Prostate gland (tissue), 2 donors: ENCODE results near the gene DES. TPM values are rescaled to one million over a fixed set of nuclear protein-coding genes. Genes with fewer than 3 reads are reported as not detected.
A peak's percentile ranks its signal among the peaks of the same experiment; 100 is the strongest.
"Not testable (repeated sequence)": the region's sequence is repeated elsewhere in the genome, so short reads cannot be mapped to it uniquely, and the experiment has no call there.

Experiments used
- DNase-seq: peaks from one replicate; pipeline ENCODE4 v3.0.0-alpha.2; 2019; ENCODE audit warnings: low spot score
- H3K27ac ChIP-seq, 2 donors: fragments of 200-600 bp; sonication (generic); 2 replicates each; pipeline ENCODE4 v1.5.1; 2017 to 2019
- H3K27me3 ChIP-seq: fragments of 200-600 bp; sonication (generic); replicated peaks from 2 replicates; pipeline ENCODE4 v1.5.1; 2019; ENCODE audit not compliant: insufficient read depth
- H3K36me3 ChIP-seq, 2 donors: fragments of 200-600 bp; sonication (generic); 1 replicate in 1 of 2; 2 replicates in 1 of 2; pipeline versions ENCODE4 v1.5.1 to v1.8.1; 2017 to 2019
- H3K4me1 ChIP-seq: fragments of 200-600 bp; sonication (generic); replicated peaks from 2 replicates; pipeline ENCODE4 v1.5.1; 2019
- H3K4me3 ChIP-seq, 2 donors: fragments of 200-600 bp; sonication (generic); 2 replicates each; pipeline ENCODE4 v1.5.1; 2017 to 2019
- H3K9me3 ChIP-seq: fragments of 200-600 bp; sonication (generic); 2 replicates; pipeline ENCODE4 v1.5.1; 2017
- CTCF ChIP-seq, 4 experiments: fragments of 200-600 bp in 2 of 4; fragments of 450-650 bp in 2 of 4; sonication (generic) in 2 of 4; IDR thresholded peaks; 1 replicate in 3 of 4; 2 replicates in 1 of 4; pipeline ENCODE4 v1.5.1; 2016 to 2019; ENCODE audit warnings: antibody characterized with exemption in 4 of 4, mild to moderate bottlenecking in 2 of 4, moderate library complexity in 2 of 4
- POLR2A ChIP-seq: fragments of 450-650 bp; IDR thresholded peaks from one replicate; pipeline ENCODE4 v1.6.1; 2016; ENCODE audit warnings: antibody characterized with exemption, mild to moderate bottlenecking
- POLR2AphosphoS5 ChIP-seq: sonication (generic); formaldehyde crosslinking; IDR thresholded peaks from one replicate; pipeline ENCODE4 v1.6.1; 2017; ENCODE audit warnings: antibody characterized with exemption
- WGBS: methylation state at CpG from one replicate; pipeline ENCODE4 v1.1.5; 2018; 5-methylcytosine and 5-hydroxymethylcytosine counted together
- intact Hi-C: fragments of 100-400 bp; cut with DNase I; formaldehyde crosslinking; loops from one replicate; pipeline ENCODE4 v1.14.2; 2022
- total RNA-seq, 2 donors: library from RNA; depleted of rRNA; stranded (reverse); fragments of >200 nt; gene quantifications; one replicate each; pipeline ENCODE4 v1.1.0, GENCODE V29; 2016

DES gene
- total RNA-seq, 2 donors from 2014 or later: 1,584 to 1,742 TPM

DNA sequence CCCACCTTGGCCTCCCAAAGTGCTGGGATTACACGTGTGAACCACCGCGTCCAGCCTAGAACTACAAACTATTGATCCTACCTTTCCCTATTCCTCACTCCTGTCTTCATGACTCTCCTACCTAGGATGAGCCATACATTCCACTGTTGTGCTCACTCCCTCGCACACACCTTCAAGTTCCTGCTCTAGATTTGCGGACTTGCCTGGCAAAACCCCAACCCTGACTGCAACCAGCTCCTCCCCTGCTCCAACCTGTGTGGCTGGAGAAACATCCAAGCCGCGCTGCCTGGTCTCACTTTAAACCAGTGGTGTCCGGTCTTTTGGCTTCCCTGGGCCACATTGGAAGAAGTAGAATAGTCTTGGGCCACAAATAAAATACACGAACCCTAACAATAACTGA lies 25.4 kb upstream of the DES start:
- Histone ChIP-seq H3K4me3 (no peak overlapping the region), H3K4me1 (no peaks in the 10 kb centered on the region), H3K9me3 (no peaks in the 10 kb centered on the region), H3K27ac (no peak overlapping the region), H3K36me3 (no peaks in the 10 kb centered on the region), H3K27me3 (no peaks in the 10 kb centered on the region)
- TF ChIP-seq POLR2A (no peak), CTCF (IDR thresholded peaks at IDR 0.05) (no peak), POLR2AphosphoS5 (no peak)
- WGBS: 90% methylated on average over 9 of the region's 9 CpGs
- intact Hi-C loops: loop anchor here (10.0 kb wide), 2 partner anchors 242 to 302 kb away; no protein-coding TSS in a partner anchor
- DNase-seq: no peak

DNA sequence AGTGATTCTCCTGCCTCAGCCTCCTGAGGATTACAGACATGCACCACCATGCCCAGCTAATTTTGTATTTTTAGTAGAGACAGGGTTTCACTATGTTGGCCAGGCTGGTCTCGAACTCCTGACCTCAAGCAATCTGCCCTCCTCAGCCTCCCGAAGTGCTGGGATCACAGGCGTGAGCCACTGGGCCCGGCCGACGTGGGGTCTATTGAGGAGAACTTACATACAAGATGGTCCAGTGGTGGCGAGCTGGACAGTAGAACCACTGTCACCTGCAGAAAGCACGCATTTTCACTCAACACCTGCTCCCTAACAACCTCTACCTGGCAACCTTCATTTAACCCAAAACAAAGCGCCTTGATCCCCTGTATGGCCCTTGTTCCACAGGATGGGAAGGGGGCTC lies 23.1 kb upstream of the DES start:
- not testable (repeated sequence) for H3K36me3 ChIP-seq, H3K4me1 ChIP-seq, H3K4me3 ChIP-seq, H3K27ac ChIP-seq, H3K27me3 ChIP-seq, DNase-seq, H3K9me3 ChIP-seq
- WGBS: 96% methylated on average over 9 of the region's 9 CpGs
- intact Hi-C loops: loop anchor here (10.0 kb wide), 2 partner anchors 240 to 300 kb away; no protein-coding TSS in a partner anchor

DNA sequence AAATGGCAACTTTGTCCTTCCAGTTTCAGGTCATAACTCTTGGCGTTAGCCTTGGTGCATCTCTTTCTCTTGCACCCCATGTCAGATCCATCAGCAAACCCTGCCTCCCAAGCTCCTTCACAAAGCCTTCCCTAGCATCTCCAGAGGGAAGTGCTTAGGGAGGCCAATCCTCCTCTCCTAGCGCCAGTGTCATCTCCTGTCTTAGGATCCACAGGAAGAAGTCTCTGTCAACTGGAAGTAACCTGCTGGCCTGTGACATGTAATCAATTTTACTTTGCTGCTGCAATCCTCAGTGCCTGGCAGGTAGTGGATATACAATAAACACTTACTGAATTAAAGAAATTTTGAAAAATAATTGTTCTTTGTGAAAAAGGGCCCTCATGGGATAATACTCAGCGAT lies 22.6 kb upstream of the DES start:
- Histone ChIP-seq H3K36me3 (no peaks in the 10 kb centered on the region), H3K27ac (no peak overlapping the region), H3K9me3 (no peaks in the 10 kb centered on the region), H3K4me3 (no peak overlapping the region), H3K4me1 (peaks cover 3% of the 10 kb centered on the region), H3K27me3 (no peaks in the 10 kb centered on the region)
- TF ChIP-seq POLR2AphosphoS5 (no peak), CTCF (IDR thresholded peaks at IDR 0.05) (no peak), POLR2A (no peak)
- whole genome bisulfite sequencing: 94% methylated on average over 3 of the region's 3 CpGs
- intact Hi-C loops: loop anchor here (10.0 kb wide), 2 partner anchors 239 to 299 kb away; no protein-coding TSS in a partner anchor
- no peak for DNase-seq

DNA sequence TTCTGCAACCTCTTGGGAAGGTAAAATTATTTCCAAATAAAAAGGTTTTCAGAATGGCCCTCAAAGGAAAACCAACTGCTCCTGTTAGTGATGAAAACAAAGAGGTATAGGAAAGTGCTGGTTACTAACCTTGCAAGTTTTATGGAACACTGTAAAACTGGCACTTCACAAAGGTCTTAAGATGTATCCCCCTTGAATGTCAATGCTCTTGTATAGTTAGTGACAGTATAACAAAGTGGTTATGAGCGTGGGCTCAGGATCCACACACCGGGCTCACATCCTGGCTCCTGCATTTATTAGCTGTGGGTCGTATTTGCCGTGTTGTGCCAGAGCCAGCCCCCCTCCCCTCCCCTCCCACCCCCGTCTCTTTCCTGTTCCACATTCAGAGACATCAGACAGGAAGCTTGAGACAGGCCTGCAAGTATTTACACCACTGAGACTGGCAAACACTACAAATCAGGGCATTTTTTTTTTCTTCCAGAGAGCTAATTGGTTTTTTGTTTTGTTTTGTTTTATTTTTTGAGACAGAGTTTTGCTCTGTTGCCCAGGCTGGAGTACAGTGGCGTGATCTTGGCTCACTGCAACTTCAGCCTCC lies 21.2 kb upstream of the DES start:
- Histone ChIP-seq H3K36me3 (no peaks in the 10 kb centered on the region), H3K27ac (no peak overlapping the region), H3K4me1 (peaks cover 3% of the 10 kb centered on the region), H3K9me3 (no peaks in the 10 kb centered on the region), H3K4me3 (no peak overlapping the region), H3K27me3 (no peaks in the 10 kb centered on the region)
- no peak for DNase-seq
- intact Hi-C loops: loop anchor here (10.0 kb wide), 2 partner anchors 238 to 298 kb away; no protein-coding TSS in a partner anchor
- WGBS: 51% methylated on average over 6 of the region's 6 CpGs
- no peak for TF ChIP-seq POLR2A
- TF ChIP-seq POLR2AphosphoS5: no peak
- no peak for TF ChIP-seq CTCF (IDR thresholded peaks at IDR 0.05)

- intact Hi-C loops: loop anchor here (10.0 kb wide), 2 partner anchors 236 to 296 kb away; no protein-coding TSS in a partner anchor
Measured at GRCh38 chr2:219398721-219399363, 19.3 kb upstream of the DES start.

More at GRCh38 chr2:219398721-219399363, 19.3 kb upstream of the DES start:
- H3K9me3 ChIP-seq: no peaks in the 10 kb centered on the region
- H3K4me3 ChIP-seq: no peak overlapping the region
- H3K4me1 ChIP-seq: peaks cover 3% of the 10 kb centered on the region
- WGBS: 10% methylated on average over 5 of the region's 5 CpGs
- no peaks in the 10 kb centered on the region for H3K27me3 ChIP-seq
- no peak for DNase-seq
- TF ChIP-seq CTCF (IDR thresholded peaks at IDR 0.05) (no peak), POLR2A (no peak), POLR2AphosphoS5 (peak; percentile 72)
- H3K36me3 ChIP-seq: no peaks in the 10 kb centered on the region
- peak overlapping the region; percentile 3 to 58 for H3K27ac ChIP-seq
